ENCODE measurements around the gene GPR150.

Gene GPR150

GRCh38 chr5:95667061-95667618 lies 47.3 kb downstream of the GPR150 start:
- no peak for DNase-seq (ENCODE audit: low read depth)

GRCh38 chr5:95667678-95668077 lies 47.8 kb downstream of the GPR150 start:
- no peak for TF ChIP-seq CTCF (conservative IDR thresholded peaks at IDR 0.05; ENCODE audit: low read length)
- H3K4me3 ChIP-seq (ENCODE audit: low read length), result no peak overlapping the region
- no peak for DNase-seq (ENCODE audit: low read depth)

More at GRCh38 chr5:95667061-95667618, 47.3 kb downstream of the GPR150 start:
- no peak overlapping the region for H3K4me3 ChIP-seq (ENCODE audit: low read length)
- no peak for TF ChIP-seq CTCF (conservative IDR thresholded peaks at IDR 0.05; ENCODE audit: low read length)

- no peak for TF ChIP-seq CTCF (conservative IDR thresholded peaks at IDR 0.05; ENCODE audit: low read length)
- H3K4me3 ChIP-seq (ENCODE audit: low read length), result no peak overlapping the region
- DNase-seq (ENCODE audit: low read depth), result peak; percentile 25
These were observed 48.3 kb downstream of the GPR150 start for GRCh38 chr5:95668216-95668615.

- H3K4me3 ChIP-seq (ENCODE audit: low read length), result no peak overlapping the region
- DNase-seq (ENCODE audit: low read depth), result no peak
- TF ChIP-seq CTCF (conservative IDR thresholded peaks at IDR 0.05; ENCODE audit: low read length), result no peak
These were observed 48.8 kb downstream of the GPR150 start for GRCh38 chr5:95668728-95669127.

- peak; percentile 91 for DNase-seq (ENCODE audit: low read depth)
- H3K4me3 ChIP-seq (ENCODE audit: low read length), result no peak overlapping the region
- no peak for TF ChIP-seq CTCF (conservative IDR thresholded peaks at IDR 0.05; ENCODE audit: low read length)
These were observed 49.7 kb downstream of the GPR150 start for GRCh38 chr5:95669540-95669939.

GRCh38 chr5:95669985-95670384 lies 50.1 kb downstream of the GPR150 start:
- TF ChIP-seq CTCF (conservative IDR thresholded peaks at IDR 0.05; ENCODE audit: low read length), result no peak
- DNase-seq (ENCODE audit: low read depth), result no peak
- no peak overlapping the region for H3K4me3 ChIP-seq (ENCODE audit: low read length)

GRCh38 chr5:95670568-95670967 lies 50.7 kb downstream of the GPR150 start:
- DNase-seq (ENCODE audit: low read depth), result peak; percentile 23
- no peak for TF ChIP-seq CTCF (conservative IDR thresholded peaks at IDR 0.05; ENCODE audit: low read length)

More at GRCh38 chr5:95670568-95670967, 50.7 kb downstream of the GPR150 start:
- no peak overlapping the region for H3K4me3 ChIP-seq (ENCODE audit: low read length)

Measured in AG10803 (cell line).